Measurements from ENCODE around the gene ELOB.

The ELOB gene

GRCh38 chr16:2761886-2762583 lies 15.0 kb downstream of the ELOB start:
- H3K27me3 ChIP-seq (ENCODE audit: insufficient read depth, low read depth): no peaks in the 10 kb centered on the region
- H3K27ac ChIP-seq: no peak overlapping the region
- H3K36me3 ChIP-seq (ENCODE audit: insufficient read depth): peaks cover 84% of the 10 kb centered on the region
- no peak overlapping the region for H3K4me3 ChIP-seq (IDR thresholded peaks at IDR 0.05; ENCODE audit: insufficient read depth, low read depth, low read length)
- TF ChIP-seq CTCF (conservative IDR thresholded peaks at IDR 0.05; ENCODE audit: low read depth, low read length): no peak
- no peak overlapping the region for H3K9ac ChIP-seq
- H3K4me1 ChIP-seq (ENCODE audit: low read depth, poor library complexity, severe bottlenecking): no peaks in the 10 kb centered on the region
- peaks cover 13% of the 10 kb centered on the region; the same call in 1 of the 2 replicates for H4K20me1 ChIP-seq (ENCODE audit: insufficient read depth)
- no peak overlapping the region for H2AFZ ChIP-seq (ENCODE audit: low read depth)
- H3K79me2 ChIP-seq (ENCODE audit: insufficient read depth, low read depth): peaks cover 88% of the 10 kb centered on the region
- no peak overlapping the region for H3K4me2 ChIP-seq

- Histone ChIP-seq H3K9ac (no peak overlapping the region), H3K4me2 (no peak overlapping the region), H3K79me2 (ENCODE audit: insufficient read depth, low read depth) (peaks cover 93% of the 10 kb centered on the region), H4K20me1 (ENCODE audit: insufficient read depth) (peaks cover 18% of the 10 kb centered on the region), H2AFZ (ENCODE audit: low read depth) (no peak overlapping the region), H3K4me1 (ENCODE audit: low read depth, poor library complexity, severe bottlenecking) (no peaks in the 10 kb centered on the region), H3K36me3 (ENCODE audit: insufficient read depth) (peaks cover 84% of the 10 kb centered on the region), H3K4me3 (IDR thresholded peaks at IDR 0.05; ENCODE audit: insufficient read depth, low read depth, low read length) (no peak overlapping the region), H3K27me3 (ENCODE audit: insufficient read depth, low read depth) (no peaks in the 10 kb centered on the region), H3K27ac (no peak overlapping the region)
- no peak for TF ChIP-seq CTCF (conservative IDR thresholded peaks at IDR 0.05; ENCODE audit: low read depth, low read length)
Measured at GRCh38 chr16:2761472-2761871, 15.6 kb downstream of the ELOB start.

- no peaks in the 10 kb centered on the region for H3K27me3 ChIP-seq (ENCODE audit: insufficient read depth, low read depth)
- H3K27ac ChIP-seq: no peak overlapping the region
- no peak overlapping the region for H3K4me3 ChIP-seq (IDR thresholded peaks at IDR 0.05; ENCODE audit: insufficient read depth, low read depth, low read length)
- H3K36me3 ChIP-seq (ENCODE audit: insufficient read depth): peaks cover 54% of the 10 kb centered on the region
- peaks cover 95% of the 10 kb centered on the region for H3K79me2 ChIP-seq (ENCODE audit: insufficient read depth, low read depth)
- peaks cover 49% of the 10 kb centered on the region for H4K20me1 ChIP-seq (ENCODE audit: insufficient read depth)
- no peak for TF ChIP-seq CTCF (conservative IDR thresholded peaks at IDR 0.05; ENCODE audit: low read depth, low read length)
- H3K4me2 ChIP-seq: no peak overlapping the region
- no peak overlapping the region for H2AFZ ChIP-seq (ENCODE audit: low read depth)
- H3K4me1 ChIP-seq (ENCODE audit: low read depth, poor library complexity, severe bottlenecking): peaks cover 21% of the 10 kb centered on the region
- no peak overlapping the region for H3K9ac ChIP-seq
Measured at GRCh38 chr16:2757344-2757743, 19.7 kb downstream of the ELOB start.

- Histone ChIP-seq H3K36me3 (ENCODE audit: insufficient read depth) (peaks cover 45% of the 10 kb centered on the region), H3K9ac (no peak overlapping the region), H3K4me2 (no peak overlapping the region), H2AFZ (ENCODE audit: low read depth) (no peak overlapping the region), H3K4me3 (IDR thresholded peaks at IDR 0.05; ENCODE audit: insufficient read depth, low read depth, low read length) (no peak overlapping the region), H3K27me3 (ENCODE audit: insufficient read depth, low read depth) (no peaks in the 10 kb centered on the region), H3K79me2 (ENCODE audit: insufficient read depth, low read depth) (peaks cover 86% of the 10 kb centered on the region), H4K20me1 (ENCODE audit: insufficient read depth) (peaks cover 49% of the 10 kb centered on the region), H3K4me1 (ENCODE audit: low read depth, poor library complexity, severe bottlenecking) (peaks cover 26% of the 10 kb centered on the region), H3K27ac (no peak overlapping the region)
- TF ChIP-seq CTCF (conservative IDR thresholded peaks at IDR 0.05; ENCODE audit: low read depth, low read length): no peak
Measured at GRCh38 chr16:2756288-2757015, 20.6 kb downstream of the ELOB start.
